ENCODE data around the gene SP140.

The SP140 gene

DNA sequence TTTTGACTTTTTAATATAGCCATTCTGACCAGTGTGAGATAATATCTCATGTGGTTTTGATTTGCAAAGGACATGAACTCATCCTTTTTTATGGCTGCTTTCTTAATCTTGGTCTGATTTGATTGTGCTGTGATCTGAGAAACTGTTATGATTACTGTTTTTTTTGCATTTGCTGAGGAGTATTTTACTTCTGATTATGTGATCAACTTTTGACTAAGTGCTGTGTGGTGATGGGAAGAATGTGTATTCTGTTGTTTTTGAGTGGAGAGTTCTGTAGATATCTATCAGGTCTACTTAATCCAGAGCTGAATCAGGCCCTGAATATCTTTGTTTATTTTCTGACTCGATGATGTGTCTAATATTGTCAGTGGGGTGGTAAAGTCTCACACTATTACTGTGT, 118.2 kb downstream of the SP140 start:
- no peaks in the 10 kb centered on the region for H3K27me3 ChIP-seq (replicated peaks; ENCODE audit: control insufficient read depth, insufficient read depth, low read length)
- H3K4me3 ChIP-seq (replicated peaks; ENCODE audit: low read depth, low read length): no peak overlapping the region
- H3K36me3 ChIP-seq (ENCODE audit: control insufficient read depth, insufficient read depth, low read length): peaks cover 2% of the 10 kb centered on the region; the same call in 1 of the 2 replicates
- no peak for TF ChIP-seq CTCF (IDR thresholded peaks at IDR 0.05; ENCODE audit: insufficient read depth, low read length, poor library complexity, severe bottlenecking)
- DNase-seq (ENCODE audit: extremely low read depth, insufficient read length): no peak

DNA sequence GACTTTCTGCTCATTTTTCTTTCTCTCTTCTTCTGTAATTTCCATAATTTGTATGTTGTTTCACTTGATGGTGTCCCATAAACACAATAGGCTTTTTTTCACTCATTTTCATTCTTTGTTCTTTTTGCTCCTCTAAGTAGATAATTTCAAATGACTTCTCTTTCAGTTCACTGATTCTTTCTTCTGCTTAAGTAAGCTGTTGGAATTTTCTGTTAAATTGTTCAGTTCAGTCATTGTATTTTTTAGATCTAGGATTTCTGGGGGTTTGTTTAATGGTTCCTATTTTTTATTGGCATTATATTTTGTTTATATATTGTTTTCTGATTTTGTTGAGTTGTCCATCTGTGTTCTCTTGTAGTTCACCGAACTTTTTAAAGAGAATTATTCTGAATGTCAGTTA, 120.9 kb downstream of the SP140 start:
- Histone ChIP-seq H3K36me3 (ENCODE audit: control insufficient read depth, insufficient read depth, low read length) (peaks cover 2% of the 10 kb centered on the region; the same call in 1 of the 2 replicates), H3K27me3 (replicated peaks; ENCODE audit: control insufficient read depth, insufficient read depth, low read length) (no peaks in the 10 kb centered on the region), H3K4me3 (replicated peaks; ENCODE audit: low read depth, low read length) (no peak overlapping the region)
- DNase-seq (ENCODE audit: extremely low read depth, insufficient read length): no peak
- TF ChIP-seq CTCF (IDR thresholded peaks at IDR 0.05; ENCODE audit: insufficient read depth, low read length, poor library complexity, severe bottlenecking): no peak

GRCh38 chr2:230346921-230347533, 121.5 kb downstream of the SP140 start:
- Histone ChIP-seq H3K27me3 (replicated peaks; ENCODE audit: control insufficient read depth, insufficient read depth, low read length) (no peaks in the 10 kb centered on the region), H3K36me3 (ENCODE audit: control insufficient read depth, insufficient read depth, low read length) (peaks cover 2% of the 10 kb centered on the region; the same call in 1 of the 2 replicates), H3K4me3 (replicated peaks; ENCODE audit: low read depth, low read length) (no peak overlapping the region)
- DNase-seq (ENCODE audit: extremely low read depth, insufficient read length): no peak
- no peak for TF ChIP-seq CTCF (IDR thresholded peaks at IDR 0.05; ENCODE audit: insufficient read depth, low read length, poor library complexity, severe bottlenecking)

DNA sequence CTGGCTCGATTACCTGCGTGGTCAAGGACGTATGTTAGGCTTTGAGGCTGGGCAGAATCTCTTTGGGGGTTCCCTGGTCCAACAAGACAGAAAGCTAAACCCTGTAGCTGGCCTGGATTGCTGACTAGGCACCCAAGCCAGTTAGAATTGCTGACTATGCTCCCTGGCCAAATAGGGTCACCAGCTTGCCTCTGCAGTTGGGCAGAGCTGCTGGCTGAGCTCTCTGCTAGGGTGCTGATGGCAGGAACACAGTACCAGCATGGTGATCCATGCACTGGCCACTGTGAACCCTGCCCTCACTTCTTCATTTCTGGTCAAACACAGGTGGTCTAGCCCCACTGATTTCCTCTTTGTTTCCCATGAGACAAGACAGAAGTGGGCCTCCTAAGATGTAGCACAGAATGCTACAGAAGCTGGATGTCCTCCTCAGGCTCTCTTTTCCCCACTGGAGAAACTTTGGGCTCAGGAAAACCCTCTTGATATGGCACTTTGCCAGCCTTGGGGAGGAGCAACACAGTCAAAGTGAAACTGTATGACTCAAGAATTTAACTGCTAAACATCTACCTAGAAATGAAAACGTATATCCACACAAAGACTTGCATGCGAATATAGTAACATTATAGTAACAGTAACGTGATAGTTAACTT, 122.2 kb downstream of the SP140 start:
- H3K36me3 ChIP-seq (ENCODE audit: control insufficient read depth, insufficient read depth, low read length): peaks cover 2% of the 10 kb centered on the region; the same call in 1 of the 2 replicates
- DNase-seq (ENCODE audit: extremely low read depth, insufficient read length): peak; percentile 28
- no peak for TF ChIP-seq CTCF (IDR thresholded peaks at IDR 0.05; ENCODE audit: insufficient read depth, low read length, poor library complexity, severe bottlenecking)
- no peaks in the 10 kb centered on the region for H3K27me3 ChIP-seq (replicated peaks; ENCODE audit: control insufficient read depth, insufficient read depth, low read length)
- no peak overlapping the region for H3K4me3 ChIP-seq (replicated peaks; ENCODE audit: low read depth, low read length)

- no peak overlapping the region for H3K4me3 ChIP-seq (replicated peaks; ENCODE audit: low read depth, low read length)
- H3K36me3 ChIP-seq (ENCODE audit: control insufficient read depth, insufficient read depth, low read length): peaks cover 2% of the 10 kb centered on the region; the same call in 1 of the 2 replicates
- TF ChIP-seq CTCF (IDR thresholded peaks at IDR 0.05; ENCODE audit: insufficient read depth, low read length, poor library complexity, severe bottlenecking): no peak
- no peak for DNase-seq (ENCODE audit: extremely low read depth, insufficient read length)
- no peaks in the 10 kb centered on the region for H3K27me3 ChIP-seq (replicated peaks; ENCODE audit: control insufficient read depth, insufficient read depth, low read length)
Measured at GRCh38 chr2:230348787-230349186, 123.3 kb downstream of the SP140 start.

All from GM06990 (cell line).